GM06990 (cell line): ENCODE results near the gene ELF1.
A peak's percentile ranks its signal among the peaks of the same experiment; 100 is the strongest.

Experiments used
- DNase-seq: peaks from one replicate; pipeline ENCODE4 v3.0.0-alpha.2; 2011; ENCODE audit not compliant: insufficient read length; ENCODE audit errors: extremely low read depth
- H3K27me3 ChIP-seq: replicated peaks from 2 replicates; pipeline ENCODE4 v1.6.0; 2011; ENCODE audit warnings: low read length; ENCODE audit not compliant: control insufficient read depth, insufficient read depth
- H3K36me3 ChIP-seq: 2 replicates; pipeline ENCODE4 v1.5.1; 2011; ENCODE audit warnings: low read length; ENCODE audit not compliant: control insufficient read depth, insufficient read depth
- H3K4me3 ChIP-seq: replicated peaks from 2 replicates; pipeline ENCODE4 v1.5.1; 2011; ENCODE audit warnings: low read depth, mild to moderate bottlenecking, control low read depth, low read length
- TF ChIP-seq, protein P1 (sequence below): IDR thresholded peaks from 2 replicates; pipeline ENCODE4 v1.5.1; 2011; ENCODE audit warnings: low read length, control low read depth, mild to moderate bottlenecking, inconsistent platforms; ENCODE audit not compliant: insufficient read depth, poor library complexity, severe bottlenecking

The ELF1 gene

DNA sequence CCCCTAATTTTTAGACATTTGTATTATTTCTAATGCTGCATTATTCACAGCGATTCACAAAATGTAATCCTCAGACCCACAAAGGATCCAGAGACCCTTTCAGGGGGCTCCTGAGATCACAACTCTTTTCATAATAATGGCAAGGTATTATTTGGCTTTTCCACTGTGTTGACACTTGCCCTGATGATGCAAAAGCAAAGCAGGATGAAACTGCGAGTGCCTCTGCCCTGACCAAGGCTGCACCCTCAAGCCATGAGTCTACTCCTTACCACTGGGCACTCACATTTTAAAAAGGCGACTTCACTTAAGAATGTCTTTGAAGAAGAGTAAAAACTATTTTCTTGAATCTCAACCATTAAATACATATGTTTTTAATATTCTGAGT is 11.4 kb downstream of the ELF1 start:
- Histone ChIP-seq H3K36me3 (no peaks in the 10 kb centered on the region), H3K27me3 (no peaks in the 10 kb centered on the region), H3K4me3 (peak overlapping the region; percentile 30)
- TF ChIP-seq, protein P1, sequence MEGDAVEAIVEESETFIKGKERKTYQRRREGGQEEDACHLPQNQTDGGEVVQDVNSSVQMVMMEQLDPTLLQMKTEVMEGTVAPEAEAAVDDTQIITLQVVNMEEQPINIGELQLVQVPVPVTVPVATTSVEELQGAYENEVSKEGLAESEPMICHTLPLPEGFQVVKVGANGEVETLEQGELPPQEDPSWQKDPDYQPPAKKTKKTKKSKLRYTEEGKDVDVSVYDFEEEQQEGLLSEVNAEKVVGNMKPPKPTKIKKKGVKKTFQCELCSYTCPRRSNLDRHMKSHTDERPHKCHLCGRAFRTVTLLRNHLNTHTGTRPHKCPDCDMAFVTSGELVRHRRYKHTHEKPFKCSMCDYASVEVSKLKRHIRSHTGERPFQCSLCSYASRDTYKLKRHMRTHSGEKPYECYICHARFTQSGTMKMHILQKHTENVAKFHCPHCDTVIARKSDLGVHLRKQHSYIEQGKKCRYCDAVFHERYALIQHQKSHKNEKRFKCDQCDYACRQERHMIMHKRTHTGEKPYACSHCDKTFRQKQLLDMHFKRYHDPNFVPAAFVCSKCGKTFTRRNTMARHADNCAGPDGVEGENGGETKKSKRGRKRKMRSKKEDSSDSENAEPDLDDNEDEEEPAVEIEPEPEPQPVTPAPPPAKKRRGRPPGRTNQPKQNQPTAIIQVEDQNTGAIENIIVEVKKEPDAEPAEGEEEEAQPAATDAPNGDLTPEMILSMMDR: no peak
- DNase-seq: no peak

DNA sequence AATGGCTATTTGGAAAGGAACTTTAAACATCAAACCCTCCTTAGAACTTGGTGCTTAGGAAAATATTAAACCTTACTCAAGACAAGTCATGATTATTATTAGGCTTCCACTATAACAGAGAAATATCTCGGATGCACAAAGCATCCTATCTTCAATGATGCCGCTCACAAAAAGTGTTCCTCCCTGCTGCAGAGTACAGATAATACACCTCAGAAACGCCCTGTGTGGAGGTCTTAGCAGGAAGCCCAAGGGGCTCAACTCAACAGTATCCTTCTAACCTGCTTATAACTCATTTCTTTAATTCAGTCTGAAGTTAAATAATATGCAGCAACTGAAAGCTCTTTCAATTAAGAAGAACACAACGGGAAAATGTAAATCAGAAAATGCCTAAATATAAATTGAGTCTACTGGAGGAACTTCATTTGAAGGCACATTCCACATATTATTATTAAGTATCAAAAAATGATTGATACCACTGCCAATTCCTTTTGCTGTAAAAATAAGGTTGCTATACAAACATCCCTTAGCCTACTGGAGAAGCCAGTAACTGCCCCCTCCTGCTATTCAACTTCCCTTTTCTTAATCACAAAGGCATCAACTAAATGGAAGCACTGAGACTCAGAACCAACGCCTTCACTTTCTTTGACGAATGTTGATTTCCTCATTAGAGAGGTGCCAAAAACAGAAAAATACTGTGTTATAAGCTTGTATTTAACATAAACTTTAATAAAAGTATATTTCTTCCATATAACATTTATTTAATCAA is 12.0 kb downstream of the ELF1 start:
- no peak for DNase-seq
- Histone ChIP-seq H3K4me3 (peak overlapping the region; percentile 30), H3K27me3 (no peaks in the 10 kb centered on the region), H3K36me3 (no peaks in the 10 kb centered on the region)
- TF ChIP-seq, protein P1: no peak

DNA sequence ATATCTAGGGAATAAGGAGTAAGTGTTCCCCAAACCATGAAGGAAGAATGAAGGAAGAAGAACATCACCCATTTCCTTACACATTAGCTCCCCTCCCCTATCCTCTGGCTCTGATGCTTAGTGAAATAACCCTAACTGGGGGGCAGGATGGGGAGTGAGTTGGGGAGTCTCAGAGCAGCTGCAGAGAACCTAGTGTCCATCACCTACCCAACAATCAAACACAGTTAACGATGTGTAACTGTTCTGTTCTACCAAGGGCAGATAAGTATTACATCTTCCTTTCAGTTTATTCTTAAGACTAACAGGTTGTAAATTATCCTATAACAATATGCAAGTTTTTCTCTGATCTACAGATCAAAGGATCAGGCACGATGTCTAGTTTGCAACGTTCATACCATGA is 12.8 kb downstream of the ELF1 start:
- Histone ChIP-seq H3K36me3 (no peaks in the 10 kb centered on the region), H3K27me3 (no peaks in the 10 kb centered on the region), H3K4me3 (peak overlapping the region; percentile 37)
- TF ChIP-seq, protein P1: no peak
- no peak for DNase-seq

DNA sequence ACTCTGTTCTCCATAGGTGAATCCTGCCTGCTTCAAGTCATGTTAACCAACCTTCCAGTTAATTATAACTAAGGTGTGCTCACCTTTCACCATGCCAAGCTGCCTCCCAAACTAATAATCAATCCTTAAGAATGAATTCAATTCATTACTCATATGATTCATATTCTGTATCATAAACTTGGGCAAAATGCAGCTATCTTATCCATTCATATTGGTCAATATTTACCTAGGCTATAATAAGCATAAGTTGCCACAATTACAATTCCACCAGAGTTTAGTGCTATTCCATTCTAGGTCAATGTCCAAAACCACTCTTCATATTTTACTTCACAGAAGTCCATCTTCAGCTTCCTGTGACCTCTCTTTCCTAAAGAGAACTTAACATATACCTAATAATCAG is 13.4 kb downstream of the ELF1 start:
- Histone ChIP-seq H3K36me3 (no peaks in the 10 kb centered on the region), H3K27me3 (no peaks in the 10 kb centered on the region), H3K4me3 (no peak overlapping the region)
- TF ChIP-seq, protein P1: no peak
- DNase-seq: no peak

DNA sequence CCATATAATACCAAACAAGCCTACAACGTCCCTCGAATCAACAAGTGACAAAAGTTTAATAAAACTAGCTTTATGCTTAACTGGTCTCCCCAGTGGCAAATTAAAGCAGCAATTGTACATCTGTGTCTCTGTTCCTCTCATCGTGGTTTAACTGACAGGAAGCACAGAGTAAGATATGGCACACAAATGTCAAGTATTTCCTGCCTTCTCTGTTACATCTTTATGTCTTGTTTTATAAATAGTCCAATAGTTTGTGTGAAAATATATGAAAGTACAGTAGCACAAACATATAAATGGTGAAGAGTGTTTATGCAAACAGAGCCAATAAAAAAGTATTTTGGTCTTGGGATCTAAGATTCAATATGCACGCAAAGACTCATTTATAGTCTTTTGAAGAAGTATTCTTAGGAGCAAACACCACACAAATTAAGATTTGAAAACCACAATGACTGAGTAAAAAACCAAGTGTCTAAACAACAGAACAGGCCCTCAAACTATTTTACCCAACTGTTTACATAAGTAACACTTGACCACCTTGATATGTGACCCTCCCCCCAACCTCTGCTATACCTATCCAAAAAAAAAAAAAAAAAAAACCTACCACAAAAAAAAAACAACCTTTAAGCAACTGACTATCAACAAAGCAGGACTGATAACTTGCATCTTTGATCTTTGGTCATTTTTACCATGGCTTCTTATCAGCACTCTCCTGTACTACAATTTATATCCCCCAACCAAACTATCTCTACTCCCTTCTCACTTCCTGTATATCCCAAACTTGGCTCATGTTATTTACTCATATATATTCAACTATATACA is 14.0 kb downstream of the ELF1 start:
- TF ChIP-seq, protein P1: no peak
- Histone ChIP-seq H3K4me3 (peak overlapping the region; percentile 17; the same call in 1 of the 2 replicates), H3K36me3 (no peaks in the 10 kb centered on the region), H3K27me3 (no peaks in the 10 kb centered on the region)
- peak; percentile 86 for DNase-seq
